Neural crest cell (in vitro differentiated cells): ENCODE measurements around the gene RPRD2. TPM values are rescaled to one million over a fixed set of nuclear protein-coding genes. Genes with fewer than 3 reads are reported as not detected.

Experiments
- DNase-seq: peaks from one replicate; pipeline ENCODE4 v3.0.0; 2021; ENCODE audit warnings: low read depth, mixed read lengths, low spot score
- H3K27ac Mint-ChIP-seq: one replicate; pipeline ENCODE4 v1.8.0; 2021; ENCODE audit warnings: mild to moderate bottlenecking, mixed read lengths; ENCODE audit not compliant: unreplicated experiment
- H3K27me3 Mint-ChIP-seq: 2 replicates; pipeline ENCODE4 v1.8.0; 2021; ENCODE audit warnings: low read depth, mild to moderate bottlenecking, mixed read lengths
- H3K36me3 Mint-ChIP-seq: 2 replicates; pipeline ENCODE4 v1.8.0; 2021; ENCODE audit warnings: low read depth, mild to moderate bottlenecking, mixed read lengths
- H3K4me1 Mint-ChIP-seq: 2 replicates; pipeline ENCODE4 v1.8.0; 2021; ENCODE audit warnings: mixed read lengths
- H3K4me3 Mint-ChIP-seq: one replicate; pipeline ENCODE4 v1.8.0; 2021; ENCODE audit warnings: mild to moderate bottlenecking, mixed read lengths
- H3K9me3 Mint-ChIP-seq: 2 replicates; pipeline ENCODE4 v1.8.0; 2021; ENCODE audit warnings: mixed read lengths
- CTCF ChIP-seq: fragments of 200-600 bp; sonication (generic); conservative IDR thresholded peaks from 2 replicates; pipeline ENCODE4 v1.5.0; 2021; ENCODE audit warnings: antibody characterized with exemption, mild to moderate bottlenecking
- total RNA-seq: library from RNA; stranded (reverse); gene quantifications from 2 replicates; pipeline ENCODE4 v1.2.1, GENCODE V29; 2021

Gene RPRD2
- total RNA-seq, 1 donor from 2014 or later = 40.8 TPM

- peak; percentile 99 for DNase-seq
- H3K4me3 Mint-ChIP-seq = peak within 1 kb of the TSS; percentile 87
- H3K36me3 Mint-ChIP-seq = peaks cover 3% of the 10 kb centered on the region
- TF ChIP-seq CTCF = peak; percentile 35
- H3K27me3 Mint-ChIP-seq = peaks cover 7% of the 10 kb centered on the region
- no peaks in the 10 kb centered on the region for H3K9me3 Mint-ChIP-seq
- peak within 1 kb of the TSS; percentile 85 for H3K27ac Mint-ChIP-seq
- peaks cover 19% of the 10 kb centered on the region for H3K4me1 Mint-ChIP-seq
Observed at GRCh38 chr1:150486966-150487762, 123.2 kb downstream of the RPRD2 start, which contains the start of gene TARS2. Gene TARS2 (plus strand): TSS chr1:150487419. CDS start chr1:150487451, 32 bp downstream.

- H3K9me3 Mint-ChIP-seq = no peaks in the 10 kb centered on the region
- peak overlapping the region; percentile 85 for H3K27ac Mint-ChIP-seq
- no peak for TF ChIP-seq CTCF
- peak overlapping the region; percentile 87 for H3K4me3 Mint-ChIP-seq
- H3K36me3 Mint-ChIP-seq = peaks cover 3% of the 10 kb centered on the region
- no peak for DNase-seq
- peaks cover 19% of the 10 kb centered on the region for H3K4me1 Mint-ChIP-seq
- peaks cover 7% of the 10 kb centered on the region for H3K27me3 Mint-ChIP-seq
Observed at GRCh38 chr1:150487763-150488115, 123.8 kb downstream of the RPRD2 start.

- TF ChIP-seq CTCF = no peak
- Mint-ChIP-seq H3K4me1 (peaks cover 6% of the 10 kb centered on the region), H3K27me3 (no peaks in the 10 kb centered on the region), H3K9me3 (no peaks in the 10 kb centered on the region), H3K27ac (no peak overlapping the region), H3K36me3 (peaks cover 3% of the 10 kb centered on the region), H3K4me3 (no peak overlapping the region)
- DNase-seq = no peak
Observed at GRCh38 chr1:150493175-150493574, 129.2 kb downstream of the RPRD2 start.

- no peak for TF ChIP-seq CTCF
- DNase-seq = no peak
- Mint-ChIP-seq H3K27ac (no peak overlapping the region), H3K36me3 (peaks cover 9% of the 10 kb centered on the region), H3K9me3 (no peaks in the 10 kb centered on the region), H3K4me3 (no peak overlapping the region), H3K4me1 (no peaks in the 10 kb centered on the region), H3K27me3 (no peaks in the 10 kb centered on the region)
Observed at GRCh38 chr1:150498342-150498741, 134.4 kb downstream of the RPRD2 start.

- DNase-seq = no peak
- Mint-ChIP-seq H3K4me3 (no peak overlapping the region), H3K4me1 (peaks cover 36% of the 10 kb centered on the region), H3K27ac (peak overlapping the region; percentile 78), H3K27me3 (no peaks in the 10 kb centered on the region), H3K36me3 (peaks cover 19% of the 10 kb centered on the region), H3K9me3 (no peaks in the 10 kb centered on the region)
- TF ChIP-seq CTCF = no peak
Observed at GRCh38 chr1:150505431-150505830, 141.5 kb downstream of the RPRD2 start.
